ENCODE data around the gene GOLGA2.
A peak's percentile ranks its signal among the peaks of the same experiment; 100 is the strongest.

The GOLGA2 gene

DNA sequence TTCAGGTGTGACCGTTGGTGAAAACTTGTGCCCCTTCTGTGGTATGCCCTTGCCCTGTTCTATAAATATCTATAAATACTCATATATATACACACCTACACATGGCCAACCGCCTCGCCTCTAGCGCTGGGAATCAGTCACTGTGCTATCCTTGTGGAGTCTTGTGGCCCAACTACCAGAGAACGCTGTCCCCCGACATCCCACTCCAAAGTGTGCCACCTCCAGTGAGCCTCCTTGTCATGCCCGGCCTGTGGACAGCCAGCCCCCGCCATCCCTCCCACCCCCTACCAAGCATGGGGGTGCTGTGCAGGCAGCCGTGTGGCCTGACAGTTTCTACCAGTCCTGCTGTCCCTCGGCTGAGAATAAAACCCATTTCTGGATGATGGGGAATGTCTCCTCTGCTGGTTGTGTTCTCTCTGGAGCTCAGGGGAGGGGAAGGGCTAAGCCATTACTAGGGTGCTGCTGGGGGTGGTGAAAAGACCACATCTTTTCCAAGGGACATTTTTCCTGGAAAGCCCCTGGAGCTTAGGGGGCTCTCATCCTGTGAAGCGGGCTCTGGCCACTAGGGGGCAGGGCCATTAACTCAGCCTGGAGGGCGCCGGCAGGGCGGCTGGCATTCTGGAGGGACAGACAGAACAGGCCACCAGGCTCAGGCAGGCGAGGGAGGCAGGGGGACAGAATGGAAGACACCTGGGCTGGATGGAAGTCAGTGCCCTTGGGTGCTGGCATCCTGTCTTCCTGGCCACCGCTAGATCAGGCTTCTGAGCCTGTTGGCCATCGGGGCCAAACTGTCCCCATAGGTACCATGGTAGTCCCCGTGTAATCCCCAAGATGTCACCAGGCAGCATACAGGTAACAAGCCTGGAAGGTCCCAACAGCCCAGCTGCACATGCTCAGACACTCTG, 20.7 kb downstream of the GOLGA2 start:
- peak; percentile 65 for DNase-seq (ENCODE audit: low read depth)

DNA sequence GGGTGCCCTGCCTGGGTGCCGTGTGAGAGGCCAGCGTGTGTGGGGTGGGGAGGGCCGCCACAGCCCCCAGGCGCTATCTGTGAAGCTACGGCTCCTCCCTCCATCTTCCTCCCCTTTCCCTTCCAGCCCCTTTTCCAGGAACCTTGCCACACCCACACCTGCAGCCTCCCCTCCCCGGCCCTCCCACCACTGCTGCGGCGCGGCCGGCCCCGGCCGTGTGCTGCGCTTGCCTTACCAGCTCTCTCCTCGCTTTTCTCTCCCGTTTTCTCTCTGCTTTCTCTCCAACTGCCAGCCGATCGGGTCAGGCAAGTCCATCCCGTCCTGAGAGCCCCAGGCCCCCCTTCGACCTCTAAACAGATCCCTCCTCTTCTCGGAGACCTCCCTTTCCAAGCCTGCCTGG, 21.4 kb downstream of the GOLGA2 start:
- no peak for DNase-seq (ENCODE audit: low read depth)

DNA sequence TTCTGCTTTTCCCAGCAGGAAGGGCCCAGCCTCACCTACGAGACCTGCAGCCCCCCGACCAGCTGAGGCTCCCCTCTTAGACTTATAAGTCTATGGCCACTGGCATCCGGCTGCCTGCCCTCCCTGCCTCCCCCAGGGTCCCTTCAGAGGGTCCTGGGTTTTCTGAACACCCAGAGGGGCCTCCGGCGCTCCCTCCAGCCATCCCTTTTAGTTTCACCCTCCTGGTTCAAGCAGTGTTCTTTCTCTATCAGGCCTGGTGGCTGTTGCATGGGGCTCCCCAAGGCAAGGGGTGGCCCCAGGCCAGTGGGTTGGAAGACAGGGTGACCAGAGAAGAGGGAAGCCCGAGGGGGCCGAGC, 21.8 kb downstream of the GOLGA2 start:
- DNase-seq (ENCODE audit: low read depth) = no peak

DNA sequence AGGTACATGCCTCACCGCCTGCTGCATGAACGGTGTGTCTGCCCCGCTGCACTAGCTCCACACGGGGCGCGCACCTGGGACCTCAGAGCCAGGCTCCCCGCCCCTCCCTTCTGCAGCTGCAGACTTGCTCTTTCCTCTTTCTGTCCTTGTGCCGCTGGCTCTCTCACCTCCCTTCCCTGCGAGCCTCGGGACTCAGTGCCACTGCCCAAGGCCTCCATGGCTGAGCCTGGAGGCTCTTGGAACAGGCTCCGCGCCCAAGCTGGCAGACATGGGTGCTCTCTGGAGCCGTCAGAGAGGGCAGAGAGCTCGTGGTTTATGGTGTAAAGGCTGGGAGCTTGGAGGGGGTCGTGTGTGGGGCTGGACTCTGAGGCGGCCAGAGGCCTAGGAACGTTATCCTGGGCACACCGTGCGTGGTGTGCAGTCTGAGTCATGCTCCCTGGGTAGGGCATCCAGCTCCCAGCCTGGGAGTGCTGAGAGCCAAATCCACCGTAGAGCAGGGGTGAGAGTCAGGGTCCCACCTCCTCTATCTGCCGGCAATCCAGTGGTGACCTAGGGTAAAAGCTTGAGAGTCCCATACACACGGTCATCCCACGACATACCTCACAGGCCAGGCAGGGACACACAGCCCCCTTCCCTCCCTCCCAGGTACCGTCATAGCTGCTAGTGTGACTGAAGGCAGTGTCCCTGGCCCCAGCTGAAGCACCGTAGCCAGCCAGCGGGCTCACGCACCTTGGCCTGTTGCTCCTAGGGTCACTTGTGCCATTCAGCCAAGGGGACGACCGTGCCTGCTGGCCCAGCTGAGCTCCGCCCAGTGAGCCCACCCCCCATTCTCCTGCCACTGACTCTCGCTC, 22.4 kb downstream of the GOLGA2 start:
- DNase-seq (ENCODE audit: low read depth) = no peak

DNA sequence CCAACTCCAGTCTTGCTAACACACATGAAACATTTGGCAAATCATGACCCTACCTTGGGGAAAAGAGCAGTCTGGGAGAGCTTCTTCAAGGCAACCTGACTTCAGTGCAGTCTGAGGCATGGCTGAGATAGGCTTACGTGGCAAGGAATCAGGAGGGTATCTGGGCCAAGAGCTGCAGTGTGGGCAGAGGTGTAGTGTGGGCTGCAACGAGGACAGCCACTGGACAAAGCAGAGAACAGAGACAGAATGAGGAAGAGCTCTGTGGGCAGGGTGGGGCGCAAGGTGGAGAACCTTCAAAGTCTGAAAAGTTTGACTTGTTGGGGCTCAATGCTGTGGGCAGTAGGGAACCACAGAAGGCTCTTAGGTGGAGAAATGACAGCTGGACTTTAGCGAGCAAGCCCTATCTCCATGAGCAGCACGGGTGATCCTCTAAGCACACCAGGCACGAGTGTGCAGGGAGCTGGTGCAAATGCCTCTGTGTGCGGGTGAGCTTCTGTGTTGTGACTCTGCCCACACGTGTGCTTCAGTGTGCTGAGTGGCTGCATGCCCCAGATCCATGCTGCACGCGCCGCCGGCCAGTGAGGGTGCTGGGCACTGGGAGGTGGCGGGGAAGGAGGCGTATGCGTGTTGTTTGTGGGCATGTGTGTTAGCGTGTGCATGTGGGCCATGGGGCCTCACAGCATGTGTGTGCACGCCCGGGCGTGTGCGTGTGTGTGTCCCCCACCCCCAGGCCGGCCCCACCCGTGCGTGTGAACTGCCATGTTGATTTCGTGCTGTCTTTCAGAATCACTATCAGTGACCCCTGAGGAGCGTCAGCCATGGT, 23.3 kb downstream of the GOLGA2 start:
- no peak for DNase-seq (ENCODE audit: low read depth)

DNA sequence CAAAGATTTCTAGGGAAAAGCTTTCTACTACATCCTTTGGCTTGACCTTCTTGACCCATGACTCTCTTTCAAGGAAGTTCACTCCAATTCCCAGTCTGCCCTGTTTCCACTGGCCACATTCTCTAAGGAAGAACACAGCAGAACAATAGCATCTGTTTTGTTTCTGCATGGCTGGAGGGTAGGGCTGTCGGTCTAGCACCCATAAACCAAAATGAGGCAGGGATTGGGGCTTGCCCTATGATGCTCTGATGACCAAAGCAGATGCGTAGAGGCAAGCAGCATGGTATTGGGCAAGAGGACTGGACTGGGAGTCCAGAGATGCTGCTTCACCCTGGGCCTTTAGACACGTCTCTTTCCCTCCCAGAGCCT, 24.1 kb downstream of the GOLGA2 start:
- DNase-seq (ENCODE audit: low read depth) = peak; percentile 69

DNA sequence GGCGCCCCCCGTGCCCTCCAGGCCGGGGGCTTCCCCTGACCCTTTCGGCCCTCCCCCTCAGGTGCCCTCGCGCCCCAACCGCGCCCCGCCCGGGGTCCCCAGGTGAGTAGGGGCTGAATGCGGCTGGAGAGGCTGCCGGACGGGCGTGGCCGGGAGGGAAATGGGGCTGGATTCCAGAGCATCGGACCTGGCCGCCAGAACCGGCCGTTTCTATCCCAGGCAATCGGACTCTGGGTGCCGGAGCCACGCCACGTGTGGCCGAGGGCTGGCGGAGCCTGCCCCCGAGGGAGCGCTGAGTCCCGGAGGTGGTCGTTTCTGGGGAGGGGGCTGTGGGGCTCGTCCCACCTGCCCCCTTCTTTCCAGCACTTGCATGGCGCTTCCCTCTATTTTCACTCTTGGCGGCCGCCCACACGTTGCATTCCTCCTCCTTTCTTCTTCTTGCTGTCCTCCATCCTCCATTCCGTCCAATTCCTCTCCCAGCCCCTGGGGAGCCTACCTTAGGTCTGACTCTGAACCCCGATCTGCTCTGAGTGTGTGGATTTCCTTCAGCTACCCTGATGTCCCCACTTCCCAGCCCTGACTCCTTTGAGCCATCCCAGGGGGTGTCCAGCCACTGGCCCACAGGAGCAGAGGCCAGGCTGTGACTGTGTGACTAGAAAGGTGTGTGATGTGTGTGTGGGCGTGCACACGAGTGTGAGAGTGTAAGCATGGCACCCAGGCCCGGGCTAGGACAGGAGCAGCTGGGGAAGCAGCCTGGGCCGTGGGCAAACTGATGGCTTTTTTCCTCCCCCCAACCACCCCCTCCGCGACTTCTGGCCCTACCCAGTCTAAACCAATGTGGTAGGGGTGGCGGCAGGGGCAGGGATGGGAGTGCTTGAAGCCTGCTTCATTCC, 24.7 kb downstream of the GOLGA2 start:
- no peak for DNase-seq (ENCODE audit: low read depth)

DNA sequence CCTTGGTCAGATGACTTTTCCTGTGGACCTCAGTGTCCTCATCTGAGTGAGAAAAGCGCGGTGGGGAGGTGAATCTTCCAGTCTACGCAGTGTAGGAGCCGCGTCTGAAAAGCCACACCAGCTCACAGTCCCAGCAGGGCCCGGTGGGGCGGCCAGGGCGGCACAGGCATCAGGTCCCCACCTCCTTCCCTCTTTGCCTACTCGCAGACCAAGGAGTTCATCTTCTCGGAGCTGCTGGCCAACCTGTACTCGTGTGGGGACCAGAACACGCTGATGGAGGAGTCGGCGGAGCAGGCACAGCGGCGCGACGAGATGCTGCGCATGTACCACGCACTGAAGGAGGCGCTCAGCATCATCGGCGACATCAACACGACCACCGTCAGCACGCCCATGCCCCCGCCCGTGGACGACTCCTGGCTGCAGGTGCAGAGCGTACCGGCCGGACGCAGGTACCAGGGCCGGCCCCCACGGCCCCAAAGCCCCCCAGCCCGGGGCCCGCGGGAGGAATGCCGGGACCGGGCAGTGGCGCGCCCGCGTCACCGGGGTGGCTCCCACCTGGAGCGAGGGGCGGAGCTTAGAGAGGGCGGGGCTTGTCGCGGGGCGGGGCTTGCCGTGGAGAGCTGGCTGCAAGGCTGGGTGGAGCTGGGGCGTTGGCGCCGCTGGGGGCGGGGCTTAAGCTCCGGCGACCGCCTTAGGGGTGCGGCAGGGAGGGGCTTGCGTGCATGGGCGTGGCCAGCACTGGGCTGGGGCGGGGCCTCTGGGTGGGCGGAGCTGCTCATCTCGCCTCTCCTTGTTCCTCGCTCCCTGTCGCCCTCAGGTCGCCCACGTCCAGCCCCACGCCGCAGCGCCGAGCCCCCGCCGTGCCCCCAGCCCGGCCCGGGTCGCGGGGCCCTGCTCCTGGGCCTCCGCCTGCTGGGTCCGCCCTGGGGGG, 25.6 kb downstream of the GOLGA2 start:
- peak; percentile 78 for DNase-seq (ENCODE audit: low read depth)

DNA sequence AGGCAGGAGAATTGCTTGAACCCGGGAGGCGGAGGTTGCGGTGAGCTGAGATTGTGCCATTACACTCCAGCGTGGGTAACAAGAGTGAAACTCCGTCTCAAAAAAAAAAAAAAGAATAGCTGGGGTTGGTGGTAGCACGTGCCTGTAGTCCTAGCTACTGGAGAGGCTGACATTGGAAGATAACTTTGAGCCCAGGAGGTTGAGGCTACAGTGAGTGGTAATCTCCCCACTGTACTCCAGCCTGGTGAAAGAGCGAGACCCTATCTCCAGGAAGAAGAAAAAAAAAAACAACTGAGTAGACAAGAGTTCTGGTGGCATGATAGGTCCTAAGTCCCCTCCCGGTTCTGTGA, 26.3 kb downstream of the GOLGA2 start:
- DNase-seq (ENCODE audit: low read depth) = no peak

DNA sequence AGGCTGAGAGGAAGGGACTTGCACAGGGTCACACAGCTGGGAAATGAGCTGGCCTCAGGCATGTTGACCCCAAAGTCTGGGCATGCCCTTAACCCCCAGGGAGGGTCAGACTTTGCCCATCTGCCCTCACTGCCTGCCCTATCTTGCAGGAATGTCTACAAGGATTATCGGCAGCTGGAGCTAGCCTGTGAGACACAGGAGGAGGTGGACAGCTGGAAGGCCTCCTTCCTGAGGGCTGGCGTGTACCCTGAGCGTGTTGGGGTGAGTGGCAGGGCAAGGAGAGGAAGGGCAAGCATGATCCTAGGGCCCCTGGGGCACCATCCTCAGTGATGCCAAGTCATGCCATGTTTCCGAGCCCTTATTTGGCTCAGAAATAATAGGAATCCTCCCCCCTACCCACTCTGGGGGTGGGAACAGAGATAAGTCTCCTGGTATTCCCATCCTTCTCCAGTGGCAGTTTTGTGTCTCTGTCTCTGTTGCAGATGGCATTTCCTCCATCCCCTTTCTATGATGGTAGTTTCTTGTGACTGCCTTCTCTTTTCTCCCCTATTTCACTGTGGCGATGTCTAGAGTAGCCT, 28.5 kb downstream of the GOLGA2 start:
- DNase-seq (ENCODE audit: low read depth) = no peak

DNA sequence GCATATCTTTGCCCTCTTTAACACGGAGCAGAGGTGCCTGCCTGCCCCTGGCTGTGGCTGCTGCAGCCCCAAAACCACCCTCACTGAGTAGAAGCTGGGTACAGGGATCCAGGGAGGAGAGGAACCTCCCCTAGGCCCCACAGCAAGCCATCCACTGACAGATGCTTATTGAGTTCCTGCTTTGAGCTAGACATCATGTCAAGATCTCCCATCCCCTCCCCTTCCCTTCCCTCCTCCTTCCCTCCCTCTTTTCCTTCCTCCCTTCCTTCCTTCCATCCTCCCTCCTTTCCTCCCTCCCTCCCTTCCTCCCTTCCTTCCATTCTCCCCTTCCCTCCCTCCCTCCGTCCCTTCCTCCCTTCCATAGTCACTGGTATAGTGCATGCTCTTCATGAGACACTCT, 29.3 kb downstream of the GOLGA2 start:
- DNase-seq (ENCODE audit: low read depth) = no peak

DNA sequence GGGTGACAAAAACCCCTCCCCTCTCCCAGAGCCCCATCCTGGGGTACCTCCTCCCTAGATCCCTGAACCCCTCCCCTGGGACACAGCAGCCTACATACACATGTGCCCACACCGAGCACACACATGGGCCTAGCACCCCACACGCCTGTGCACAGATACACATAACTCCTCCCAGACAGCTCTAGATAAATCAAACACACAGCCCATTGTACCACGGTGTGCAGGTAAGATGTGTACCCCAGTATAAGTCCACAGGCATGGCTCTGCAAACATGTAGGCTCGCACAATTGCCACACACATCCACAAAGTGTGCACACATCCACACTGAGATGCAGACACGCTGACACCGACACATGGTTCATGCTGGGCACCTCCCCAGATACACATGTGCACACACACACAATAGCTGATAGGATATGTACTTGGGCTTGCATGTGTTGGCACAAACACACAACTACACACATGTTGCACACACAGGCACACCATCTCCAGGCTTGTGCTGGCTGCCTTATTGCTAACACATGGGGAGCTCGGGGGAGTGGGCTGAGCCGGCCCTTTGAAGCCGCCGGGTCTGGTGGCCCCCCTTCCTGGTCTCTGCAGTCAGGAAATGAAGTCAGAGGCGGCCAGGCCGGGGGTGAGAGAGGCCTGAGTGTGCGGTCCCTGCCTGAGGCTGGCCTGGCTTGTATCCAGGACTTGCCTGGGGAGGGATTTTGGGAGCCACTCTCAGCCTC, 30.2 kb downstream of the GOLGA2 start:
- DNase-seq (ENCODE audit: low read depth) = peak; percentile 81

DNA sequence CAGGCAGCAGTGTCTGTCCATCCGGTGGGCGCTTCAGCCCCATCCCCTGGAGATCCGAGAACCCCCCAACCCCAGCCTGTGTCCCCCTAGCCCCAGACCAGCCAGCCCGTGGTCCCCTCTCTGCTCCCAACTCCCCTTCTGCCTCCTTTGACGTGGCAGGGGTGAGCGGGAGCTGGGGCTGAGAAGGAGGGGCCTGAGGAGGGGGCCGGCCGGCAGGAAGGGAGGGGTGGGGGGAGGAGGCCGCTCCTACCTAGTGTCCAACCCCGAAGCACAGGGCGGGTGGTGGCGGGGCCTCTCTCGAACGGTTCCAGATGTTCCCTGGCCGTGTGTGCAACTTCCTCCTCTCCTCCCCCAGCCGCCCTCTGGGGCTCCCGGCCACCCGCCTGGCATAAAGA, 31.0 kb downstream of the GOLGA2 start:
- peak; percentile 93 for DNase-seq (ENCODE audit: low read depth)

DNA sequence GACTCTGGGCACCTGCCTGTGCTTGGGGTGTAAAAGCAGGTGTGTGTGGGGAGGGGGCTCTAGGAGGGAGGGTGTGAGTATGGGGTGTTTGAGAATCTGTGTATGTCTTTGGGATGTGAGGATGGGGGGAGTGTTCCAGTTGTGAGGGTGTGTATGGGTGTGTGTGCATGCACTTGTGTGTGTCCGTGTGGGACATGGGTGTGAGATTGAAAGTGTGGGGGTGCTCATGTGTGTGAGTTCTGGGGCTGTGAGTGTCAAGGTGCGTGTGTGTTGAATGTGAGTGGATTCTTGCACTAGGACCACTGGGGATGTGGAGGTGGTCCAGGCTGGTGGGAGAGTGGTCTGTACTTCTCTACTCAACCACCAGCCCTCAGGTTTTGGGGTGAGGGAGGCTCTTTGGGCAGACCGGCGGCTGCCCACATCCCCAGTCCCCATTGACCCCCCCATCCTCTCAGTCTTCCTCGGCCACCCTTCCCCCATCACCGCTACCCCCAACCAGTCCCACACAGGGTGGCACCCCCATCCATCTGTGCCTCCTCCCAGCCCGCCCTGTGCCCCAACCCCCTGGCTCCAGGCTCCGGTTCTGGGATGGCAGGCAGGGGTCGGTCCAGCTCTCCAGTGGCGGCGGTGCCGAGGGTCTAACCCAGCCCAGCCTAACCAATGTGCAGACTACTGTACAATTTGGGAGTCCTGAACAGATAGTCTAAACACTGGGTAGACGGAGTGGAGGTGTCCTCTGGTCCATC, 31.5 kb downstream of the GOLGA2 start:
- DNase-seq (ENCODE audit: low read depth) = no peak

DNA sequence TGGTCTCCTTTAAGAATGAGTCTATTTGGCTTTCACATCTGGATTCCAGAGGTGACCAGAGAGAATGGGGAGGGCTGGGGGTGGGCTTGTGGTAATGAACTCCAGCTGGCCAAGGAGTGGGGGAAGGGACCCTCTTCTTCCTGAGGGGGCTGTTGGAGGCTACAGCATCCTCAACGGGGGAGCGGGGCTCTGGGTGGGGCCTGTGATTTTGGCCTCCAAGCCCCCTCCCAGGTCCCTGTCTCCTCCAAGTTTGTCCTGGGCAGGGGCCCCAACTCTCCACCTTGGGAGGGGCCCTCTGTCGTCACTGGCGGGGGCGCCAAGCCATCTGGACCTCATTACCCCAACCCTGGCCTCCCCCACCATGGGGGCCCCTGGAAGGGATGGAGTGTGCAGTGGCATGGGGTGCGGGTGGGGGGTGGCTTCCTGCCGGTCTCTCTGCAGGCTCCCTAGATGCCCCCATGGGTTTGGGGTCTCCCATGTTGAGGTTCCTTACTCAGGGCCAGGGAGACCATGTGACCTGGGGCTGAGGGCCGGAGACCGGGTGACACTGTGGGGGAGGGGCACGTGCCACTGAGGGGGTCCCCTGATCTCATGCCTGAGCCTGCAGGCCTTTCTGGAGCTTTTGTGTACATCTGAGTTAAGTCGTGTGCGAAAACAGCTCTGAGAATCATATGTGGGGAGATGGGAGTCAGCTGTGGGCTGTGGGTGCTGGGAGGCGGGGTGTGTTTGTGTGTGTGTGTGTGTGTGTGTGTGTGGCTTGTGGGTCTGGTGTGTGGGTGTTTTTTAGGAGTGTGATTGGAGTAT, 32.4 kb downstream of the GOLGA2 start:
- no peak for DNase-seq (ENCODE audit: low read depth)

DNA sequence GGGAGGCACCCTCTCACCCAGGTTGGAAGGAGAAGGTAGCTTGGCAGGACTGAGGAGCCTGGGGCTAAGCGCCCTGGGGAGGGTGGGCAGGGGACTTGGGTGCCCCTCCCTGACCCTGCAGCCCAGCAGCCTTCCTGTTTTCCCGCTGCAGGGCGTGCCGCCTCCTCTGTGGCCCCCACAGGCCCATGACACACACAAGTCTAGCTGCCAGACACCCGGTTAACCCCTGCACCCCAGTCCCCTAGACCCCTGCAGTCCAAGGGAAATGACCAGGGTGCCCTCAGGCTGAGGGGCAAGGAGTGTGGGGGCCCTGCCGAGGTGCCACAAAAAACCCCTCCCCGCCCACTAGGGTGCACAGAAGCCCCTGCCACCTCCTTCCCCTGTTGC, 33.0 kb downstream of the GOLGA2 start:
- DNase-seq (ENCODE audit: low read depth) = no peak

DNA sequence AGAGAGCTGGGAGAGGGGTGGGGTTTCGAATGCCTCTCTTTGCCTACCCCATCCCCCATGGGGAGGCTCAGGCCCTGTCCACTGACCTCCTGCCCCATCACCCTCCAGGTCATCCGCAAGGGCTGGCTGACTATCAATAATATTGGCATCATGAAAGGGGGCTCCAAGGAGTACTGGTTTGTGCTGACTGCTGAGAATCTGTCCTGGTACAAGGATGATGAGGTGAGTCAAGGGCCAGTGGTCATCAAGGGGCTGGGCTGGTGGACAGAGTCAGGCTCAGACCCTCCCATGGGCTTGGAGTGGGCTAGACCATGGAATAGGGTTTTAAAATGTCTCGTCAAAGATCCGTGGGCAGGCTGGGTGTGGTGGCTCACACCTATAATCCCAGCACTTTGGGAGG, 33.7 kb downstream of the GOLGA2 start:
- DNase-seq (ENCODE audit: low read depth) = no peak
